ENCODE measurements around the gene ZBTB3.
"Not testable (repeated sequence)": the region's sequence is repeated elsewhere in the genome, so short reads cannot be mapped to it uniquely, and the experiment has no call there.

Gene ZBTB3

DNA sequence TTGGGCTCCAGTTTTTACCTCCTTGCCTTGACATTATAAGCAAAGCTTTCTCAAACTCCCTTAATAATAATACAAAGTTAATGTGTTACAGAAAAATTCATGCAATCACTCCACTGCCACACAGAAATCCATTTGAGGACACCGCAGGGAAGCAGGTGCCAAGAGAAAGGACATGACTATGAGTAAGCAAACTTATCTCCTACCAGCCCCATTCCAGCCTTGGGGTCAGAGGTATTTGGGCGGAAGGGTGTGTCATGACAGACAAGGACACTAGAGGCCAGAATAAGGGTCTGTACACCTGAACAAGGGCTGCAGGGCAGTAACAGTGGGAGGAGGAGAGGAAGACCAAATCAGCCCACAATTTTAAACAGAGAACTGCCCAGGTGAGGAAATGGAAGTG, 40.6 kb downstream of the ZBTB3 start:
- DNase-seq, result no peak

DNA sequence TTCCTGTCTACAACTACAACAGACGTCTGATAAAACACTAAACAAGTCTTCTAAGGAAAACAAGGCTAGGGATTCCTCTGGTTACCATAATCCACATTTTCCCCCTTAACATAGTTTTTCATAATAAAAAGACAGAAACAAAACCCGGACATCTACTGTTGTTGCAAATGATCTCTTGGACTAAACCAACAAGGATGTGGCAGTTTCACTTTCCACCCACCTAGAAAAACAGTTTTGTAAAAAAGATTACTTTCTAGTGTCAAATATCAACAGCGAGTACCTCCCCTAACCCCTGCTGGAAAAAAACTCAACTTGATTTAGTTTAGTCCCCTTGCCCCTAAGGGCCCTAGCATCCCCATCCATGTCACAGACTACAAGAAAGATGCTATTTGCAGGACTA, 41.1 kb downstream of the ZBTB3 start:
- DNase-seq, result no peak

DNA sequence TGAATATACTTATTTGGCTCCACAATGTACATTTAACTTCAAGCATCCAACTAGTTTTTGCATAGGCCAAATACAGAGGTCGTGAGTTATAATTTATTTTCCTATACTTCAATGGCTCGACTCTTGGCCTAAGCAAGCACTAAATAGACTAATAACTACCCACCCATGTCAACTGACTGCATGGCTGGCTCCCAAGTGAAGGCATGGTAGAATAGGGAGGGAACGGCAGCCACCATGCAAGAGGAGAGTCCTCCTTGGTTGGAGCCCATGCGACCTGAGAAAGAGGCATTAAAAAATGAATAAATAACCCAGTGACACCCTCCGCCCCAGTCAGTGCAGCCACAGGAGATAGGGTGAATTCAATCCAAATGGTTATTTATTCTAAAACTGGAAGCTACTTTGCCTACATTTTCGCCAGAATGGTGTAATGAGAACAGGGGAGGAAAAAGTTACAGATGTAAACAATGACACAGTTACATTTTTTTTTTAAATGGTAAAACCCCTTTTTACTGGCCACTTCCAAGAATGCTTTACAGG, 41.6 kb downstream of the ZBTB3 start:
- no peak for DNase-seq

DNA sequence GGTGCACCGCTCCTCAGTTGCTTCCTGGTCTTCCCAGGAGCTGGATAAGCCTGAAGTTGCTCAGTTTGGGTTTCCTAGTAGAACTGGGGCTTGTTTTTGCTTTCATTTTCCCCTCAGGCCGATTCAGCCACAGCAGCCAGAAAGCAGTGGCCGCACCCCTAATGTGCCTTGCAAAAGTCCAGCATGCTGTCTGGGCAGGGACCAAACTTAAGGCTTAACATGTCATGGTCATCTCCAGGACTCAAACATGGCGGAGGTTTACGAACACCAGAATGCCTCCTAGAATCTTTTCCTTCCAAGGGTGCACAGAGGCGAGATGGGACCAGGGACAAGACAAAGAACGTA, 44.0 kb downstream of the ZBTB3 start:
- peak in 1 of 4 experiments; percentile 37 for DNase-seq

DNA sequence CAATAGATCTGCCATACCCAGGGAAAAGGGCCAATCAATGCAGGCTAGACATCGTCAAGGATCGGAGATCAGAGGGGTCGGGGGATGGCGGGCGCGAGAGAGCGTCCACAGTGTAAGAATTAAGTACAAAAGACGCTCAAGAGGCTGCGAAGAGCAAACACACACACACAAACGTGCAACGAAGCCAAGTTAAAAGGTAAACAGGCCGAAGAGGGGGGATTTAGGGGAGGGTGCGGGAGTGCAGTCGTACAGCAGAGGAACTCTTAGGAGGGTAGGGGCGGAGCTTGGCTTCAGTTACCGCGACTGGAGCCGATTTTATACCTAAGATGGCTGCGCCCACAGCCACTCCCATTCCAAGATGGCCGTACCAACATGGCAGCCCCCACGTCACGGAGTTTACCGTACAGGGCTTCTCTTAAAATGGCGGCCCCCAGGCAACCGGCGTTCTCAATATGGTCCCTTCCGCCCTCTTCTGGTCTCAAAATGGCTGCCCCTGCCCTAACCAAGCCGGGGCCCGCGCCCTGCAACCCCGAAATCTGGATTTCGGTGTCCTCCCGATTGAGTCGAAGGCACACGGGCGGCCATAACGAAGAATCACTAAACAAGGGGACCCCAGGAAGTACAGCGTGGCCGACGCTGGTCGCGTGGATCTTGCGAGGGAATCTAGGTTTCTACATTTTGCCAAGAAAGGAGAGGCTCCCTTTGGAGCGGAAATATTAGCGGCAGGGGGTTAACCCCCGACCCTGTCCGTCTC, 44.5 kb downstream of the ZBTB3 start:
- DNase-seq, result peak; percentile 81 to 93 (median 88)

DNA sequence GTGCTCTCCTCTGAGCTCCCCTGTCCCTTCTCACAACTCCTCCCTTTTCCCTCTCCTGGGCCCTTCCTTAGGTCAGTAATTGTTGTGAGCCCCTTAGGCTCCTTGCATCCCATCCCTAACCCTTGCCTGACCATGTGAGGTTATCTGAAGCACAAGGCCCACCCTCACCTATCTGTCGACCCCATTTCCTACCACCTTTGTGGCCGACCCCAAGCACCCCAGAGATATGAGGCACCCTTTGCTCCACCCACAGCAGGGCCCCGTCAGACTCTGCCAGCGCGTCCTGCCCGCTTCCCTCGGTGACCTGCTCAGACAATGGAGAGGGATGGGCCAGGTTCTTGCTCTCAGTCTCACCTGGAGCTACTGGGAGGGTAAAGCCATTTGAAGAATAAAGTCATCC, 45.2 kb downstream of the ZBTB3 start:
- peak in 1 of 4 experiments; percentile 48 for DNase-seq

DNA sequence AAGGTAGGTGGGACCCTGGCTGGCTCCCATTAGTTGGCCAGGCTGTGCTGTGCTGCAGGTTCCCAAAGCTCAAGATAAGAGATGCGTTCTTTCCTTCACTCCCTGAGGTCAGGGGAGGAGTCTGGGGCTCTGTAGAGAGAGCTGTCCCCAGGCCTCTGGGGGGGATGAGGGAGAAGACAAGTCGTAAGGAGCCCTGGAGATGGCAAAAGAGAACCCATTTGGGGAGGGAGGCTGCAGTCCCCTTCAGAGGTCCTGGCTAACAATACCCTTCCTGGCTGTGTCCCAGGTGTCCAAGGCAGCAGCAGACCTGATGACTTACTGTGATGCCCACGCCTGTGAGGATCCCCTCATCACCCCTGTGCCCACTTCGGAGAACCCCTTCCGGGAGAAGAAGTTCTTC, 45.6 kb downstream of the ZBTB3 start:
- no peak for DNase-seq

DNA sequence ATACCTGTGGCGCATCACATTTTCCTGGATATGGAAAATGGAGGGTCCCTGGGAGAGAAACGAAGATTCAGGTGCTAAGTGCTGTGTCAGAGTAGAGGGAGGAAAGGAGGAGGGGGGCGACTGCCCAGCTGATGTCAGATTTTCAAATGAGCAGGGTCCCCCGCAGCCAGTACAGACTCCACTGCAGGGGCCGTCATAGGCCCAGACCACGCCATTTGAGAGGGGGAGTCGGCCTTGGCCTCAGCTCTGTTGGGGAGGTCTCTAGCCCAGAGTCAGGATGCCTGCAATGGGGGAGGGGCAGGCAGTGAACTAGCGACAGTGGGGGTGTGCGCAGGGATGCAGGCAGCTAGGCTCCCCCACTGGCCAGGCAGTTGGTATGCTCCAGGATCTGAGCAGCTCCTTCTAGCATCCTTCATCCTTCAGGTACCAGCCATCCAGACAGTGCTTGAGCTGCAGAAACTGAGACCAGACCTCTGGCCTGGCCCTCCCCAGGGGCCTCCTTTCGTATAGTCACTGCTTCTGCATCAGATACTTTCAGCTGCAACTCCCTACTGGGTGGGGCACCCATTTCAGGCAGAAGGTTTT, 46.6 kb downstream of the ZBTB3 start, which contains the start of the genes BSCL2 and GNG3:
Gene BSCL2, minus strand, starts transcription at position 148 of the 585 bp plus-strand sequence. CDS start 229 bp downstream, outside the sequence.
Gene GNG3, plus strand, starts transcription at position 400 of the 585 bp plus-strand sequence. CDS start 620 bp downstream, outside the sequence.
- DNase-seq, result no peak

DNA sequence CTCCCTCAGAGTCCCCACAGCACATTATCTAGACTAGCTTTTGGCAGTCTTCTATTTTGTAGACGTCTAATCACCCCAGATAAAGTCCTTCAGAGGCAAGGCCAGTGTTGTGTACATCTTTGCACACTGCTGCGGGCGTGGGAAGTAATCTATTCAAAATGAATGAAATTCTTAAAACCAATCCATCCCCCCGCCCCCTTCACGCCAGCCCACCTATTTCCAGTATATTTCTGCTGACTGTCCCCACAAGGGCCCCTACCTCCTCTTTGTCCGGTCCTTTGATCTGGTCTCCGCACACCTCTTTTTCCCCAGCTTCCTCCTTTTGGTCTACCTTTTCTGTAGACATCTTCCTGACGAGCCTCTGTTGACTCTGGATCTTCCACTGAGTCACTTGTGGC, 47.1 kb downstream of the ZBTB3 start:
- no peak for DNase-seq

DNA sequence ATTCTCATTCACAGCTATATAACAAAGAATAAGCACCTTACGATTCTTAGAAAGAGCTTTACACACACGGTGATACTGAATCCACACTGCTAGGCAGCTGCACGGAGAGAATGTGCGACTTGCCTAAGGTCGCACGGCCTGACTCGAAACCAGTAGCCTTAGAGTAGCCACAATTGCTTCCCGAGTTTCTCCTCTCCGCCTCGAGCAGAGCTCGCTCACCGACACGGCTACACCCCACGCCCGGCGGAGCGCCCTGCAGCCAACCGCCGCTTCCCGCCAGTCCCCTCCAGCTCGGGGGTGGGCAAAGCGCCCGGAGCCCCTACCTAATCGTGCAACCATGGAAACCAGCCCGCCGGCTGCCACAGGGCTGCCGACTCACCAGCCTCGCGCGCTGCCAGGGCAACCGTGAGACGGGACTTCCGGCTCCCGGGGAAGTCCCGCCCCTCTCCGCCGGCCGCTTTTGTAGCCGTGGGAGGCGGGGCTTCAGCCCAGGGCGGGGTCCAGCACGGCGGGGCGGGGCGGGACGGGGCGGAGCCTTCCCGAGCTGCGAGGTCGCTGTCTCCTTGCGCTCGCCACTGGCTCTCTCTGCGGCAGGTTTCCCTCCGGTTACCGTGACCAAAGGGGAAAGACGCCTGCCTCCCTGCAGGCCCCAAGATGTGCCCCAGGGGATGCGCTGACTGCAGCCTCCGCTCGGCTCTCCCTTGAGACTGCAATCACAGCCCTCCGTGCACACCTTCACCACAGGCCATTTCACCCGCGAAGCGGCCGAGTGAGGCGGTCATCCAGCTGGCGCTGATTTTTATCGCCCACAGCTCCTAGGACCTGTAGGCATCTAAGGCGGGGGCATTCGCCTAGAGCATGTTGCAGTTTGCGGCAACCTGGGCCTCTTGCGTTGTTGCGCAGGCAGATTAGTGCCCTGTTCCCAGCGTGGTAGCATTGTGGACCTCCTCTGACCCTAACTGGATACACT, 47.8 kb downstream of the ZBTB3 start:
- DNase-seq, result peak; percentile 83 to 95 (median 94)

DNA sequence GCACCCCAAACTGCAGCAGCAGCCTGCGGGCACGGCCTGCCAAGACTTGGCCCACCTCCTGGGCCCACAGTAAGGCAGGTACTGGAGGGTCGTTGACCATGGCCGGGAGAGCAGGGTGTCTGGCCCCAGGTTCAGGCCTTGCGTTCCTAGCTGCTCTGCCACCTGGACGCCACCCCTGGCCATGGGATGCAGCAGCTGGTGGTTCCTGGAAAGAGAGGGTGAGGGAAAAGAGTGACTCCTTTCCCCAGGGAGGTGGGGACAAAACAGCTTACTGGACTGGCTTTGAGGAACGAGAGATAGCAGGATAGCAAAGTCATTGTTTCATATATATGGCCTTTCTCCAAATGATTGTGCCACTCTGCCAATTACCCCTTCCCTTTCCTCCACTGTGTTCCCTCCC, 48.5 kb downstream of the ZBTB3 start:
- DNase-seq, result no peak

DNA sequence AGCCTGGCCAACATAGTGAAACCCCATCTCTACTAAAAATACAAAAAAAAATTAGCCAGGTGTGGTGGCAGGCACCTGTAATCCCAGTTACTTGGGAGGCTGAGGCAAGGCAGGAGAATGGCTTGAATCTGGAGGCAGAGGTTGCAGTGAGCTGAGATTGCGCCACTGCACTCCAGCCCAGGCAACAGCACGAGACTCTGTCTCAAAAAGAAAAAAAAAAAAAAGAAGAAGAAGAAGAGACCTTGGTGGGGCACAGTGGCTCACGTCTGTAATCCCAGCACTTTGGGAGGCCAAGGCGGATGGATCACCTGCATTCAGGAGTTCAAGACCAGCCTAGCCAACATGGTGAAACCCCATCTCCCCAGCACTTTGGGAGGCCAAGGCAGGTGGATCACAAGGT, 50.0 kb downstream of the ZBTB3 start:
- not testable (repeated sequence) for DNase-seq

DNA sequence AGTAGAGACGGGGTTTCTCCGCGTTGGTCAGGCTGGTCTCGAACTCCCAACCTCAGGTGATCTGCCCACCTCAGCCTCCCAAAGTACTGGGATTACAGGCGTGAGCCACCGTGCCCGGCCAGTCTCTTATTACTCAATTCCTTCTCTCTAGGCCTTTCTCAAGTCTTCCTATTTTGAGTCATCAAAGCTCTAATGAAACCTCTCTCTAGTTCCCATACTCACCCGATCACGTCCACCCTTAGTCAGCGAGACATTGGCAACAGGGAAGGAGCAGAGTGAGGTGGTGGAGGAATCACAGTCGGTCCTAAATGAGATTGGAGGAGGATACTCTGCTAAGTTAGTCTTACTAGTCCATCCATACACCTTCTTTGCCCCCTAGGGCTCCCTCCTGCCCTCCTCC, 51.7 kb downstream of the ZBTB3 start:
- DNase-seq, result no peak
